ENCODE results near the gene NINL. TPM values are rescaled to one million over a fixed set of nuclear protein-coding genes. Genes with fewer than 3 reads are reported as not detected.
A peak's percentile ranks its signal among the peaks of the same experiment; 100 is the strongest.

Gene NINL
- total RNA-seq, 1 experiment from 2014 or later, result 13.6 TPM

GRCh38 chr20:25566821-25567220 lies 18.5 kb downstream of the NINL start:
- no peaks in the 10 kb centered on the region; the same call in 1 of the 2 replicates for H3K36me3 ChIP-seq (ENCODE audit: control insufficient read depth, insufficient read depth, low read length)
- Mint-ChIP-seq H3K36me3 (ENCODE audit: insufficient read depth, unreplicated experiment) (no peaks in the 10 kb centered on the region), H3K27me3 (ENCODE audit: insufficient read depth, unreplicated experiment) (no peaks in the 10 kb centered on the region), H3K9me3 (ENCODE audit: unreplicated experiment) (peaks cover 9% of the 10 kb centered on the region), H3K4me3 (ENCODE audit: unreplicated experiment) (no peak overlapping the region), H3K27ac (ENCODE audit: unreplicated experiment) (no peak overlapping the region), H3K4me1 (ENCODE audit: low read depth, unreplicated experiment) (peaks cover 7% of the 10 kb centered on the region)
- TF ChIP-seq CTCF (IDR thresholded peaks at IDR 0.05; ENCODE audit: insufficient read depth in 1 of 2, low read depth in 1 of 2, low read length in 1 of 2, severe bottlenecking in 1 of 2, unreplicated experiment in 1 of 2), result no peak
- no peaks in the 10 kb centered on the region for H3K27me3 ChIP-seq (replicated peaks; ENCODE audit: control insufficient read depth, insufficient read depth, low read length)
- no peak for DNase-seq
- H3K9me3 ChIP-seq, result peaks cover 7% of the 10 kb centered on the region; the same call in 1 of the 2 replicates
- ChIA-PET POLR2A (no interaction called here), CTCF (no interaction called here)
- no peak overlapping the region for H3K4me3 ChIP-seq (ENCODE audit: low read depth, low read length)
- no TSS peak for BruUV-seq (replicated peaks)
- intact Hi-C loops (cut with micrococcal nuclease; ENCODE audit: unreplicated experiment), result no loop called here
- peaks cover 9% of the 10 kb centered on the region; the same call in 1 of the 2 replicates for H3K4me1 ChIP-seq

- no TSS peak for BruUV-seq (replicated peaks)
- Mint-ChIP-seq H3K4me3 (ENCODE audit: unreplicated experiment) (no peak overlapping the region), H3K27me3 (ENCODE audit: insufficient read depth, unreplicated experiment) (no peaks in the 10 kb centered on the region), H3K9me3 (ENCODE audit: unreplicated experiment) (peaks cover 9% of the 10 kb centered on the region), H3K27ac (ENCODE audit: unreplicated experiment) (no peak overlapping the region), H3K36me3 (ENCODE audit: insufficient read depth, unreplicated experiment) (no peaks in the 10 kb centered on the region), H3K4me1 (ENCODE audit: low read depth, unreplicated experiment) (no peaks in the 10 kb centered on the region)
- Histone ChIP-seq H3K4me3 (ENCODE audit: low read depth, low read length) (no peak overlapping the region), H3K4me1 (peaks cover under 1% of the 10 kb centered on the region; the same call in 1 of the 2 replicates), H3K36me3 (ENCODE audit: control insufficient read depth, insufficient read depth, low read length) (no peaks in the 10 kb centered on the region; the same call in 1 of the 2 replicates), H3K9me3 (peaks cover 7% of the 10 kb centered on the region; the same call in 1 of the 2 replicates), H3K27me3 (replicated peaks; ENCODE audit: control insufficient read depth, insufficient read depth, low read length) (no peaks in the 10 kb centered on the region)
- ChIA-PET POLR2A (no interaction called here), CTCF (no interaction called here)
- intact Hi-C loops (cut with micrococcal nuclease; ENCODE audit: unreplicated experiment), result no loop called here
- TF ChIP-seq CTCF (IDR thresholded peaks at IDR 0.05; ENCODE audit: insufficient read depth in 1 of 2, low read depth in 1 of 2, low read length in 1 of 2, severe bottlenecking in 1 of 2, unreplicated experiment in 1 of 2), result no peak
- peak in 1 of 2 experiments; percentile 28 for DNase-seq
Measured at GRCh38 chr20:25565578-25566157, 19.7 kb downstream of the NINL start.

- BruUV-seq (replicated peaks), result no TSS peak
- intact Hi-C loops (cut with micrococcal nuclease; ENCODE audit: unreplicated experiment), result no loop called here
- peaks cover 7% of the 10 kb centered on the region; the same call in 1 of the 2 replicates for H3K9me3 ChIP-seq
- H3K27me3 ChIP-seq (replicated peaks; ENCODE audit: control insufficient read depth, insufficient read depth, low read length), result no peaks in the 10 kb centered on the region
- H3K4me3 Mint-ChIP-seq (ENCODE audit: unreplicated experiment), result no peak overlapping the region
- POLR2A ChIA-PET, result interaction anchor here (0.6 kb wide), 1 partner anchor 17 kb away, joined by 4 read pairs; no protein-coding TSS in a partner anchor
- H3K9me3 Mint-ChIP-seq (ENCODE audit: unreplicated experiment), result peaks cover 9% of the 10 kb centered on the region
- no peaks in the 10 kb centered on the region for H3K36me3 Mint-ChIP-seq (ENCODE audit: insufficient read depth, unreplicated experiment)
- no peaks in the 10 kb centered on the region for H3K4me1 ChIP-seq
- no peak for DNase-seq
- no peak overlapping the region for H3K4me3 ChIP-seq (ENCODE audit: low read depth, low read length)
- no peaks in the 10 kb centered on the region for H3K36me3 ChIP-seq (ENCODE audit: control insufficient read depth, insufficient read depth, low read length)
- no peaks in the 10 kb centered on the region for H3K27me3 Mint-ChIP-seq (ENCODE audit: insufficient read depth, unreplicated experiment)
- no peak overlapping the region for H3K27ac Mint-ChIP-seq (ENCODE audit: unreplicated experiment)
- no peaks in the 10 kb centered on the region for H3K4me1 Mint-ChIP-seq (ENCODE audit: low read depth, unreplicated experiment)
- no peak for TF ChIP-seq CTCF (IDR thresholded peaks at IDR 0.05; ENCODE audit: insufficient read depth in 1 of 2, low read depth in 1 of 2, low read length in 1 of 2, severe bottlenecking in 1 of 2, unreplicated experiment in 1 of 2)
- CTCF ChIA-PET, result no interaction called here
Measured at GRCh38 chr20:25563876-25564275, 21.5 kb downstream of the NINL start.
